Spleen (tissue), 11 donors: ENCODE measurements around the gene TMTC4. TPM values are rescaled to one million over a fixed set of nuclear protein-coding genes. Genes with fewer than 3 reads are reported as not detected.

ENCODE experiments used
- DNase-seq: peaks from one replicate; pipeline ENCODE4 v3.0.0-alpha.2; 2020
- H3K27ac ChIP-seq, 8 donors: fragments of 200-600 bp; sonication (generic) in 7 of 8; 1 replicate in 4 of 8; 2 replicates in 4 of 8; pipeline versions ENCODE4 v1.5.0 to v1.8.0; 2016 to 2021; ENCODE audit warnings: inconsistent platforms in 4 of 8, mild to moderate bottlenecking in 4 of 8, moderate library complexity in 1 of 8
- H3K27me3 ChIP-seq, 7 donors: fragments of 200-600 bp; sonication (generic) in 6 of 7; replicated peaks in 1 of 7; 1 replicate in 4 of 7; 2 replicates in 3 of 7; pipeline versions ENCODE4 v1.5.0 to v1.8.0; 2016 to 2021; ENCODE audit warnings: inconsistent platforms in 3 of 7, mild to moderate bottlenecking in 1 of 7
- H3K36me3 ChIP-seq, 6 donors: fragments of 200-600 bp; sonication (generic) in 5 of 6; 1 replicate in 4 of 6; 2 replicates in 2 of 6; pipeline versions ENCODE4 v1.5.0 to v1.8.0; 2016 to 2021; ENCODE audit warnings: inconsistent platforms in 2 of 6
- H3K4me1 ChIP-seq, 6 donors: fragments of 200-600 bp; sonication (generic) in 5 of 6; 1 replicate in 3 of 6; 2 replicates in 3 of 6; pipeline versions ENCODE4 v1.5.0 to v1.8.0; 2016 to 2021; ENCODE audit warnings: inconsistent platforms in 3 of 6
- H3K4me3 ChIP-seq, 8 donors: fragments of 200-600 bp; sonication (generic) in 7 of 8; 1 replicate in 4 of 8; 2 replicates in 4 of 8; pipeline versions ENCODE4 v1.5.0 to v1.8.0; 2016 to 2021; ENCODE audit warnings: inconsistent platforms in 4 of 8, mild to moderate bottlenecking in 4 of 8, moderate library complexity in 2 of 8
- H3K9me3 ChIP-seq, 8 donors: fragments of 200-600 bp; sonication (generic) in 7 of 8; 1 replicate in 4 of 8; 2 replicates in 4 of 8; pipeline versions ENCODE4 v1.5.0 to v1.8.0; 2016 to 2021; ENCODE audit warnings: inconsistent platforms in 4 of 8
- CTCF ChIP-seq, 11 experiments: fragments of 200-600 bp in 7 of 11; fragments of 450-650 bp in 4 of 11; sonication (generic) in 4 of 11; IDR thresholded peaks in 8 of 11; conservative IDR thresholded peaks in 3 of 11; 1 replicate in 7 of 11; 2 replicates in 4 of 11; pipeline versions ENCODE4 v1.4.0 to v1.8.0; 2016 to 2021; ENCODE audit warnings: antibody characterized with exemption in 11 of 11, inconsistent platforms in 4 of 11, mild to moderate bottlenecking in 1 of 11
- POLR2A ChIP-seq, 3 donors: fragments of 450-650 bp; IDR thresholded peaks; one replicate each; pipeline ENCODE4 v1.5.1; 2017; ENCODE audit warnings: antibody characterized with exemption in 3 of 3, mild to moderate bottlenecking in 1 of 3
- POLR2AphosphoS5 ChIP-seq, 3 donors: sonication (generic); formaldehyde crosslinking; IDR thresholded peaks; one replicate each; pipeline ENCODE4 v1.5.1; 2017; ENCODE audit warnings: antibody characterized with exemption in 3 of 3
- WGBS, 5 donors: extraction: QIAGEN DNeasy Blood & Tissue Kit in 3 of 5; methylation state at CpG; one replicate each; pipeline versions ENCODE4 v1.1.5 to v1.1.7; 2013 to 2018; 5-methylcytosine and 5-hydroxymethylcytosine counted together
- intact Hi-C: fragments of 100-400 bp; cut with DNase I; formaldehyde crosslinking; loops from one replicate; pipeline ENCODE4 v1.15.0; 2023; ENCODE audit warnings: low total_unique reads
- polyA plus RNA-seq, 3 donors: library from polyadenylated mRNA; stranded (reverse); fragments of 200-250 nt; gene quantifications; one replicate each; pipeline ENCODE4 v1.2.1, GENCODE V29; 2013
- total RNA-seq, 7 donors: library from RNA; depleted of rRNA in 3 of 7; stranded (reverse); fragments of >200 nt in 3 of 7; fragmentation: NEBNext Ultra II Directional in 4 of 7; extraction: Animal tissue kit (Norgen Biotek cat#: 25700) in 4 of 7; gene quantifications; one replicate each; pipeline versions ENCODE4 v1.1.0 to v1.2.1, GENCODE V29; 2016 to 2021
- donor health status: healthy with polysubstance abuse.
- donor health status: DM: no; HTN: no; CAD: no; lungs with moderate emphysema.
- donor health status: DM: no; HTN: no; CAD: no.
- donor health status: Bipolar disorder and iron deficiency.
- donor health status: healthy.
- donor health status: DM: no; HTN: no; CAD: no.
- donor health status: DM: yes; HTN: yes; CAD: no.

The TMTC4 gene
- total and polyA plus RNA-seq, 10 donors, result 3.7 to 17.7 (median 12.1) TPM

- Histone ChIP-seq H3K4me3 (no peak overlapping the region), H3K27ac (no peak overlapping the region), H3K27me3 (no peaks in the 10 kb centered on the region), H3K9me3 (no peaks in the 10 kb centered on the region), H3K36me3 (no peaks in the 10 kb centered on the region), H3K4me1 (peaks cover 0 to under 1% (median 0%) of the 10 kb centered on the region in 6 donors)
- TF ChIP-seq POLR2AphosphoS5 (IDR thresholded peaks at IDR 0.05) (no peak), POLR2A (IDR thresholded peaks at IDR 0.05) (no peak)
- intact Hi-C loops, result no loop called here
- WGBS, 5 donors, result 83 to 97% (median 95%) methylated on average over 6 of the region's 6 CpGs
- no peak for DNase-seq
These were observed 74.1 kb downstream of the TMTC4 start for GRCh38 chr13:100600461-100600860.

- Histone ChIP-seq H3K27ac (no peak overlapping the region), H3K36me3 (no peaks in the 10 kb centered on the region), H3K9me3 (no peaks in the 10 kb centered on the region), H3K27me3 (no peaks in the 10 kb centered on the region), H3K4me1 (no peaks in the 10 kb centered on the region), H3K4me3 (no peak overlapping the region)
- intact Hi-C loops, result no loop called here
- WGBS, 5 donors, result 85 to 91% (median 89%) methylated on average over 4 of the region's 4 CpGs
- no peak for TF ChIP-seq POLR2AphosphoS5 (IDR thresholded peaks at IDR 0.05)
- no peak for TF ChIP-seq POLR2A (IDR thresholded peaks at IDR 0.05)
- TF ChIP-seq CTCF (IDR thresholded peaks at IDR 0.05 in 8 of 11, conservative IDR thresholded peaks at IDR 0.05 in 3 of 11), result no peak
- no peak for DNase-seq
These were observed 77.3 kb downstream of the TMTC4 start for GRCh38 chr13:100597253-100597652.

GRCh38 chr13:100596516-100596915 lies 78.1 kb downstream of the TMTC4 start:
- no peak for DNase-seq
- intact Hi-C loops, result no loop called here
- Histone ChIP-seq H3K9me3 (no peaks in the 10 kb centered on the region), H3K4me3 (no peak overlapping the region), H3K36me3 (no peaks in the 10 kb centered on the region), H3K4me1 (no peaks in the 10 kb centered on the region), H3K27me3 (no peaks in the 10 kb centered on the region), H3K27ac (no peak overlapping the region)
- no peak for TF ChIP-seq CTCF (IDR thresholded peaks at IDR 0.05 in 8 of 11, conservative IDR thresholded peaks at IDR 0.05 in 3 of 11)
- TF ChIP-seq POLR2AphosphoS5 (IDR thresholded peaks at IDR 0.05), result no peak
- no peak for TF ChIP-seq POLR2A (IDR thresholded peaks at IDR 0.05)
- 83 to 100% (median 91%) methylated on average over 2 of the region's 2 CpGs for WGBS, 5 donors

- no peaks in the 10 kb centered on the region for H3K36me3 ChIP-seq
- no peak overlapping the region for H3K4me3 ChIP-seq
- intact Hi-C loops, result no loop called here
- H3K9me3 ChIP-seq, result no peaks in the 10 kb centered on the region
- no peak for TF ChIP-seq POLR2A (IDR thresholded peaks at IDR 0.05)
- no peak for TF ChIP-seq CTCF (IDR thresholded peaks at IDR 0.05 in 8 of 11, conservative IDR thresholded peaks at IDR 0.05 in 3 of 11)
- TF ChIP-seq POLR2AphosphoS5 (IDR thresholded peaks at IDR 0.05), result no peak
- H3K4me1 ChIP-seq, result no peaks in the 10 kb centered on the region
- H3K27ac ChIP-seq, result no peak overlapping the region
- 80 to 89% (median 84%) methylated on average over 4 of the region's 4 CpGs for WGBS, 5 donors
- DNase-seq, result no peak
- no peaks in the 10 kb centered on the region for H3K27me3 ChIP-seq
These were observed 79.9 kb downstream of the TMTC4 start for GRCh38 chr13:100594731-100595130.

- WGBS, 5 donors, result 78 to 87% (median 83%) methylated on average over 9 of the region's 9 CpGs
- Histone ChIP-seq H3K4me1 (peaks cover 0 to 2% (median under 1%) of the 10 kb centered on the region in 6 donors), H3K36me3 (no peaks in the 10 kb centered on the region), H3K9me3 (no peaks in the 10 kb centered on the region), H3K27ac (no peak overlapping the region), H3K4me3 (no peak overlapping the region), H3K27me3 (no peaks in the 10 kb centered on the region)
- no peak for DNase-seq
- TF ChIP-seq POLR2AphosphoS5 (IDR thresholded peaks at IDR 0.05) (no peak), POLR2A (IDR thresholded peaks at IDR 0.05) (no peak), CTCF (IDR thresholded peaks at IDR 0.05 in 8 of 11, conservative IDR thresholded peaks at IDR 0.05 in 3 of 11) (no peak)
- intact Hi-C loops, result no loop called here
These were observed 80.3 kb downstream of the TMTC4 start for GRCh38 chr13:100594255-100594654.
